HEK293 (cell line): ENCODE data around the gene SNTG2.

Experiments
- CTCF ChIP-seq: fragments of 450-650 bp; formaldehyde crosslinking; IDR thresholded peaks from 2 replicates; pipeline ENCODE4 v1.5.1; 2016; ENCODE audit warnings: missing biosample characterization, missing genetic modification characterization
- HOXA7 ChIP-seq: sonication (generic); formaldehyde crosslinking; IDR thresholded peaks from 2 replicates; pipeline ENCODE4 v1.8.1; 2022; ENCODE audit warnings: missing genetic modification reagents, borderline replicate concordance
- KLF10 ChIP-seq: fragments of 450-650 bp; IDR thresholded peaks from 2 replicates; pipeline ENCODE4 v1.5.1; 2018; ENCODE audit warnings: missing biosample characterization, mild to moderate bottlenecking, missing genetic modification characterization
- SALL2 ChIP-seq: fragments of 450-650 bp; formaldehyde crosslinking; IDR thresholded peaks from 2 replicates; pipeline ENCODE4 v1.5.0; 2017; ENCODE audit warnings: missing biosample characterization, mild to moderate bottlenecking, missing genetic modification characterization, borderline replicate concordance
- YY1 ChIP-seq: fragments of 450-650 bp; formaldehyde crosslinking; IDR thresholded peaks from 2 replicates; pipeline ENCODE4 v1.5.1; 2018; ENCODE audit warnings: missing biosample characterization, missing genetic modification characterization
- ZBTB11 ChIP-seq: fragments of 450-650 bp; formaldehyde crosslinking; conservative IDR thresholded peaks from 2 replicates; pipeline ENCODE4 v1.5.1; 2016; ENCODE audit warnings: low read depth, missing biosample characterization, missing genetic modification characterization
- ZBTB8A ChIP-seq: fragments of 450-650 bp; formaldehyde crosslinking; IDR thresholded peaks from 2 replicates; pipeline ENCODE4 v1.5.1; 2016; ENCODE audit warnings: missing biosample characterization, missing genetic modification characterization
- ZEB2 ChIP-seq: fragments of 450-650 bp; formaldehyde crosslinking; IDR thresholded peaks from 2 replicates; pipeline ENCODE4 v1.5.1; 2016; ENCODE audit warnings: missing biosample characterization, missing genetic modification characterization
- ZNF138 ChIP-seq: fragments of 450-650 bp; formaldehyde crosslinking; IDR thresholded peaks from 2 replicates; pipeline ENCODE4 v1.5.1; 2016; ENCODE audit warnings: missing biosample characterization, missing genetic modification characterization, borderline replicate concordance
- ZNF140 ChIP-seq: fragments of 450-650 bp; formaldehyde crosslinking; IDR thresholded peaks from 2 replicates; pipeline ENCODE4 v1.5.1; 2016; ENCODE audit warnings: missing biosample characterization, missing genetic modification characterization
- ZNF324 ChIP-seq: fragments of 450-650 bp; formaldehyde crosslinking; IDR thresholded peaks from 2 replicates; pipeline ENCODE4 v1.5.1; 2016; ENCODE audit warnings: missing biosample characterization, missing genetic modification characterization
- ZNF596 ChIP-seq: fragments of 450-650 bp; IDR thresholded peaks from 2 replicates; pipeline ENCODE4 v1.5.0; 2018; ENCODE audit warnings: missing biosample characterization, mild to moderate bottlenecking, missing genetic modification characterization, moderate library complexity
- ZSCAN30 ChIP-seq: fragments of 450-650 bp; IDR thresholded peaks from 2 replicates; pipeline ENCODE4 v1.5.1; 2018; ENCODE audit warnings: missing biosample characterization, mild to moderate bottlenecking, missing genetic modification characterization, moderate library complexity

GRCh38 chr2:1360557-1361250 is 410.1 kb downstream of the SNTG2 start:
- no peak for TF ChIP-seq YY1 (tag by site-specific recombination)
- no peak for TF ChIP-seq CTCF
- no peak for TF ChIP-seq ZNF138 (tag by site-specific recombination)
- TF ChIP-seq HOXA7 (CRISPR knock-in tag) = no peak
- no peak for TF ChIP-seq ZNF140 (tag by site-specific recombination)
- no peak for TF ChIP-seq ZSCAN30
- no peak for TF ChIP-seq ZEB2 (tag by site-specific recombination)
- TF ChIP-seq ZNF324 = no peak
- TF ChIP-seq ZBTB8A (tag by site-specific recombination) = no peak
- no peak for TF ChIP-seq ZBTB11 (tag by site-specific recombination)
- no peak for TF ChIP-seq SALL2
- TF ChIP-seq KLF10 (tag by site-specific recombination) = no peak
- TF ChIP-seq ZNF596 (tag by site-specific recombination) = no peak
